NCI-H1092 (cell line): ENCODE data around the gene CDC25C.

Source experiments
- DNase-seq: peaks from one replicate; lab custom pipeline; 2025; lab: John Stamatoyannopoulos, UW

CDC25C gene

DNA sequence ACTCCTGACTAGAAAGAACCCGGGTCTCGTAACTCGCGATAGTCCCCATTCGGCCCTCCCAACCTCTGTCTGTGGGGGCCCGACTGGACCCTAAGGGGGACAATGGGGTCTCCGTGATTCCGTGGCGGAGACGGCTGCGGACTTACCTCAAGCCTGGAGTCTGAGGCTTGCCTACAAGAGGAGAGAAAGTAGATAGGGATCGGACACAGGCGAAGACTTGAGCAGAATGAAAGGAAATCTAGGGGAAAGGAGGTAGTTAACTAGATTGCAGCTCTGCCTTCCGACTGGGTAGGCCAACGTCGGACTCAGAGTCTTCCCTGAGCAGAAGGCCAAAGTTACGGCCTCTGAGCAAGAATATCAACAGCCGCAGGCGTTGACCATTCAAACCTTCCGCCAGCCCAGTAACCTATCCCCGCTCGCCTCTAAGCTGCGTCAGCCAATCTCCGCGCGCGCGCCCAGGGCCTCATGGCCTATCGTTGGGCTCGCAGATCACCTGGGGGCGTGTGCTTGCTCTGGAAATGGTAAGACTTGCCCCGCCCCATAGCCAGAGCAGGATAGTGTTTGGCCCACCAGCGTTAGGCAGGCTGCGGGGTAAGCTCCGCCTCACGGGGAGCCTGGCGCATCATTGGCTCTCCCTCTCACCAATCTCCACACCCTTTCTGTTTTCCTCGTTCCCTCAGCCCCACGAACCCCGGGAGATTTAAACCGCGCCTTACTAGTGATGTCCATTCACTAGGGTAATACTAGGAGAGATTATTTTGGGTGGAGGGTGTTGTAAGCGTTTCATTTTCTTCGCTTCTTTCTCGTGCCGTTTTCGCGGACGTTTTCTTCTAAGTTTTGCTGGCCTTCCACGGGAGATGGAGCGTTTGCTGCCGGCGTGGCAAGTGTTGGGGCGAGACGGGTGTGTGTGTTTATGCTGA is at the start of gene CDC25C:
CDC25C (minus strand) TSS at position 356 of the 920 bp plus-strand sequence. CDS start 624 bp downstream, outside the sequence.
- peak; percentile 95 for DNase-seq

DNA sequence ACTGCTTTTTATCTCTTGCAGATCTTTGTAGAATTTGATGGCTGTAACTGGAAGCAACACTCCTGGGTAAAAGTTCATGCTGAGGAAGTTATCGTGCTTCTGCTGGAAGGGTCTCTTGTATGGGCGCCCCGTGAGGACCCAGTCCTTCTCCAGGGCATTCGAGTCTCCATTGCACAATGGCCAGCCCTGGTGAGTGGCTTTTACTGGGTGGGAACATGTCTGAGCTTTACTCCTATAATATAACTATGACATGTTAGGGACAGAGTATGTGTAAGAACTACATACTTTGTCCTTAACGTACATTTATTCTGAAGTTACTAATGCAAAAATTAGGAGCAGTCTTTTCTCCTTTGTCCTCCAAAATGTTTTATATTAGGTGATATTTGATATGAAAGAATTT is 41.0 kb upstream of the CDC25C start:
- DNase-seq, result no peak

- no peak for DNase-seq
Observed at GRCh38 chr5:138372225-138372624, 40.6 kb upstream of the CDC25C start.

DNA sequence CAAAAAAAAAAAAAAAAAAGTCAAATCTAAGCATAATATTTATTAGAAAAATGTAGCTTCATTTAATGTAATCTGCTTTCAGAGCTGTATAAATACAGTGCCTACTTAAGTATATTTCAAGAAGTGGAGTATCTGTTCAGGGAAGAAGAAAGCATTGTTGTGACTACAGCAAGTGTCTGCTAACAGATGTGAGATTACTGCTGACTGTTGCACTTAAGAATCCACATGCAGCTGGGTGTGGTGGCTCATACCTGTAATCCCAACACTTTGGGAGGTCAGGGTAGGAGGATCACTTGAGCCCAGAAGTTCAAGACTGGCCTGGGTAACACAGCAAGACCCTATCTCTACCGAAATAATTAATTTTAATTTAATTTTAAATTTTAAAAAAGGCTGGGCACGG is 39.9 kb upstream of the CDC25C start:
- no peak for DNase-seq

GRCh38 chr5:138370537-138370936 is 38.9 kb upstream of the CDC25C start:
- DNase-seq, result no peak

DNA sequence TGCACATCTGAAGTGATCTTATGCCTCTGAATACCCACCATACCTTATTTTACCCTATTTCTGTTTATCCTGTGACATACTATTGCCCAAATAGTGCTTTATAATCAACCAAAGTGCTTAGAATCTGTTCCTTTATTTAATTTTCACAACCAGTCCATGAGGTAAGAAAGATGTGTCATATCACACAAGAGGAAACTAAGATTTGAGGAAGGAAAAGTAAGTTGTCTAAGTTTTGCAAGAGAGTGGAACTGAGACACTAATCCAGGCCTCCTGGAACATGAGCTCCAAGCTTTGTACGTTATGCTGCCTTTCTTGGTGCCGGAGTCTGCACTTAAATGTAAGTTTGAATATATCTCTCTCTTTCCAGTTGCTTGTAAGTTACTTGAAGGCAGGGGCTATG is 38.1 kb upstream of the CDC25C start:
- DNase-seq, result no peak

- no peak for DNase-seq
Observed at GRCh38 chr5:138369261-138369660, 37.7 kb upstream of the CDC25C start.

- no peak for DNase-seq
Observed at GRCh38 chr5:138366632-138367382, 35.2 kb upstream of the CDC25C start.

DNA sequence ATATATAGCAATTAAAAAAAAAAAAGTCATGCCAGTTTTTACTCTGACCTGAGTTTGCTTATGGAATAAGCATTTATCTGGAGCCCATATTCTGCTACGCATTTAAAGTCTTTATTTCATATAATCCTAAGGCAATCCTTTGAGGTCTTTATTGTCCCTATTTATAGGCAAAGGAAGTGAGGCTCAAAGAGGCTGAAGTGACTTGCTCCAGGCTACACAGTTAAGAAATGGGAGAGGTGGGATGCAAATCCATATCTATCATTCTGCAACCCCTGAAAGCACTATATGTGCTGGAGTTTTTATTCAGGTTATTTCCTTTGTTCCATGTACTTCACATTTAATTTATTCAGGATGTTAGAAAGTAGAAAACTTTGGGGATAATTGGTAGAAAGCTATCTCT is 33.0 kb upstream of the CDC25C start:
- no peak for DNase-seq

- DNase-seq, result no peak
Observed at GRCh38 chr5:138360941-138361452, 29.4 kb upstream of the CDC25C start.

DNA sequence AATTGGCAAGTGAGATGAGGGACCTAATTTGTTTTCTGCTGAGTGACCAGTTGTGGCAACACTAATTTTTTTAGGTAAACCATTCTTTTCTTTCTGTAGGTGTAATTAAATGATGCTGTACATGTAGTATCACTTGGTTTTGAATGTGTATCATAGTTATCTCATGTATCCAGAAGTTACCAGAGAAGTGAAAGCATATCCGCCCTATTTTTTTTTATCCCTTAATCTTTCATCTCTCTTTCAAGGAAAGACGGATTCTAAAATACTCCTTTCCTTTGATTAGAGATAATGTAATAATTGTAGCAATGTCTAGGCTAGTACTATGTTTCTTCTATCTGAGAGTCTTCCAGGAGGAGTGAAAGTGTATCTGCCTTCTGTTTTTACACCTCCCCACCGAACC is 28.0 kb upstream of the CDC25C start:
- DNase-seq, result no peak

GRCh38 chr5:138354926-138355378 is 23.3 kb upstream of the CDC25C start:
- DNase-seq, result no peak

DNA sequence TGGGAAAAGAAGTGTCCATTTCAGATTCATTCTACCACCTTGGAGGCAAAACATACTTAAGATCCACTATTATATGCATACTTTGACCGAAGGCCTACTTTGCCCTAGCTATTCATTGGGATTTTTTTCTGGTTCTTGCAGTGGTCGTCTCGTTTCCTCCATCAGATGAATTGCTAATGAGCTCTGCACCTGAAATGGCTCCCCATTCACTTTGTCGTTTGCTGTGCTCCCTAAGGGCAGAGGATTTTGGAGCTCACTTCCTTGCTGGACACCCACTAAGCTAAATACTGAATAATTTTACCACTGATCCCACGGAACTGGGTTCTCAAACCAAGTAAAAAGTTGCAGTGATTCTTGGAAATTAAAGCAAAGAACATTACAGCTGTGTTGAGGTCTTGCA is 22.8 kb upstream of the CDC25C start:
- DNase-seq, result no peak

DNA sequence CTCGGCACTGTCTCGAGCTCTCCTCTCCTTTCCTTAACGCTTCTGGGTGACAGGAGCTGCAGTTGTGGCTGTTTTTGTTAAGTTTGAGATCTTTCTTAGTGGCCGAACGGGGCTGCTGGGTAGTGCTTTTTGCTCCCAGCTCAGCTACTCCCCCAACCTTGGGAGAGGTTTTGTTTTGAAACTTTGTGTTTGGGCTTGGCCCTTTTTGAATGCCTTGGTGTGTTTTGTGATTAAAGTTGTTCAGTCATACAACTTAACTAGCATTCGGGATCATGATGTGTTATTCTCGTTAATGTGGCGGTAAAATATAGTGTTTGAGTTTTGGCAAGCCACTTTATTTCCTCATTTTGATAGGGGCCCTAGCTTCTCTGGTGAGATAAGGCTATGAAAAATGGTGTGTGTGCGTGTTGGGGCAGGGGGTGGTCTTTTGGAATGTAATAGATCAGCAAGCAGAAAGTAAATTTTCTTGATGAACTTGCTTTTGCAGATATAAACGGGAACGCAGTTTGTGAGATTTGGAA is 22.0 kb upstream of the CDC25C start:
- no peak for DNase-seq

DNA sequence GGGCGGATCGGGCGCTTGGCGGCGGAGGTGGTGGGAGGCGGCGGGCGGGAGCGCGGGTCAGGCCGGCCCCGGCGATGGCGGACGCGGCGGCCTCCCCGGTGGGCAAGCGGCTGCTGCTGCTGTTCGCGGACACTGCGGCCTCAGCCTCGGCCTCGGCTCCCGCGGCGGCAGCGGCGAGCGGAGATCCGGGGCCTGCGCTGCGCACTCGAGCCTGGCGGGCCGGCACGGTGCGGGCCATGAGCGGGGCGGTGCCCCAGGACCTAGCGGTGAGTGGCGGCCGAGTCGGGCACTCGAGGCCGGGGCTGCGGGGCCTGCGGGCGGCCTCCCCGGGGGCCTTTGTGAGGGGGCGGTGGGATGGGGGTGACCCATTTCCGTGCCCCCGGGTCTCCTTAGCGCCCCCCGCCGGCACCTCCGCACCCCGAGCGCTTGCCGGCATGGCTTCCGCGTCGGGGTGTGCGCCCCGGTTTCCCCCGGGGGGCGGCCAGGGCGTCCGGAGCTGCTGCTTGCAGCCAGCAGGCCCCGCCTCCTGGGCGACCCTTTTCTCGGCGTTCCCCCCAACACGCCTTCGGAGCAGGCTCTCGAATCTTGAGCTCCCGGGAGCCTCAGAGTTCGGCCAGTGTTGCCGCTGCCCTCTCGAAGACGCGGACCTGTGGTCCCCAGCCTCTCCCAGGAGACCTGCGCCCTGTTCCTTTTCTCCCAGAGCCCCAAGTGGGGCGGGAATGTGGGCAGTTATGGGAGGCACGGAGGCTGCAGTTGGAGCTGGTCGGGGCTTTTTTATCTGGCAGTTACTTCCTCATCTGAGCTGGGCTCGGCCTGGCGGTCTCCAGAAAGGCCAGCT is 21.3 kb upstream of the CDC25C start:
- no peak for DNase-seq

DNA sequence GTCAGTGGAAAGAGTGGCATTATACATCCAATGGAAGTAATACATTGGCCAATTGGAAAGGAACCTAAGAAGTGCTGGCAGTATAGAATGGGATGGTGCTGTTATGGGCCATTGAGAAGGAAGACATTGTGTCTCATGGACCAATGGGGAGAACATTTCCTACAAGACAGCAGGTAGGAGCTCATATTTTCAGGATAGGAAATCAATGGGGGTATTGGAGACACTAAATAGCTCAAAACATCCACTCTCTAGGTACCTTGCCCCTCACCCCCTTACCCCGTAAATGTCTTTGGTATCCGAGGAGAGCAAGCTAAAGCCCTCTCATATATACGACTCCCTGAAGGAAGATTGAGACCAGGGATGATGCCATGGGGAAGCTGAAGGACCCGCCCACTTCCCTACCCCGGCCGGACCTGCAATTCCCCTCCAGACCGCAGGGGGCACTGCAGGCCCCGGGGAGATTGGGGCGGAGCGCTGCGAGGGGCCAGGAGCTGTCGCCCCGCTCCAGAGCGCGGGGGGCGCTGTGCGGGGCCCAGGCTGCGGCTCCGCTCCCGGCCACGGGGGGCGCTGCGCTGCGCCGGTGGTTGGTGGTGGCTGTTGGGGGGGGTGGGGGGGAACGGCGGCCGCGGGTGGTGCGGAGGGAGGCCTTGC is 20.6 kb upstream of the CDC25C start, which contains the start of gene KDM3B:
KDM3B (plus strand) TSS at position 615 of the 651 bp plus-strand sequence. CDS start 111 bp downstream, outside the sequence.
- DNase-seq, result peak; percentile 66

DNA sequence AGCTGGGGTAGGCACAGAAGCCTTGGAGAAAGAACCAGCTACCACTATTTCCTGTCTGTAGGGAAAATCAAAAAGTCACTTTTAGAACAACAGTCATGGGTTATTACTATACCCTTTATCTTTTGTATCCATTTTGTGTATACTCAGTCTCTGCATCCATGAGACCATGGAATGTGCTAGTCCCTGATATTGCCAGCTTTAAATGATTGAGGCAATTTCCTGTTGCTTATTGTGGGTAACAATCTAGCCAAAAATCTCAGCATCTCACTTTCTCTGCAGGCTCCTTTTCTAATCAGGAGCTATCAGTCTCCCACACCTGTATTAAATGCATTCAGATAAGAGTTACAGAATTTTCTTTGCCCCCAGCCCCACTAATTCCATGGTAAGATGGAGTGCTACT is 19.9 kb upstream of the CDC25C start:
- DNase-seq, result no peak

DNA sequence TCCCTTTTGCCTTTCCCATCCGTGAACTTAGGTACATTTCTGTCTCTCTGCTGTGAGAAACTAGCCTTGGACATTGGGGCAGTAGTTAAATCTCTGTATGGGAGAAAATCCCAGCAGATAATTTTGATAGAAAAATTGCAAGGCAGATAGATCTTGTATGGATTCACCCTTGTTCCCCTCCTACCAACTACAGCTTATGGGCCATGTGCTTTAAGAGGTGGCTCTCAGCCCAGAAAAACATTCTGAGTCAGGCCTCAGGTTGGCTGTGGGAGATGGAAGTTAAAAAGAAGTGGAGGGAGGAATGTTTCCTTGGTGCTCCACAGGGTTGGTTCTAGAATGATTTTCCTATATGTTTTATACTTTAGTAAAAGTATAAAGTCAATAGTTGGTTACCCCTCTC is 19.5 kb upstream of the CDC25C start:
- no peak for DNase-seq

DNA sequence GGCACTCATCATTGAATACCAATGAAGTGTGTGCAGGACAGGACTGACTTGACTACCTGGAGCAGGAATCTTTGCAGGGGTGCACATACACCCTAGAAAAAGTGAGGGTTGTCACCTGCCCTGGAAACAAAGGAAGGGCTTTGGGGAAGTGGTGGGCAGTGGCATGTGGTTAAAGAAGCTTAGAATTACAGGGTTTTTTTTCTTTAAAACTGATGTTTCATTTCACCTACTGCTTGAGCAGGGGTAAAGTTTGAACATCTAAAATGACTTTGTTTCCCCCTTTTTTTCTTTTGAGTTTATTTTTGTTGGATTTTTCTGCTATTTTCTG is 18.9 kb upstream of the CDC25C start:
- no peak for DNase-seq

DNA sequence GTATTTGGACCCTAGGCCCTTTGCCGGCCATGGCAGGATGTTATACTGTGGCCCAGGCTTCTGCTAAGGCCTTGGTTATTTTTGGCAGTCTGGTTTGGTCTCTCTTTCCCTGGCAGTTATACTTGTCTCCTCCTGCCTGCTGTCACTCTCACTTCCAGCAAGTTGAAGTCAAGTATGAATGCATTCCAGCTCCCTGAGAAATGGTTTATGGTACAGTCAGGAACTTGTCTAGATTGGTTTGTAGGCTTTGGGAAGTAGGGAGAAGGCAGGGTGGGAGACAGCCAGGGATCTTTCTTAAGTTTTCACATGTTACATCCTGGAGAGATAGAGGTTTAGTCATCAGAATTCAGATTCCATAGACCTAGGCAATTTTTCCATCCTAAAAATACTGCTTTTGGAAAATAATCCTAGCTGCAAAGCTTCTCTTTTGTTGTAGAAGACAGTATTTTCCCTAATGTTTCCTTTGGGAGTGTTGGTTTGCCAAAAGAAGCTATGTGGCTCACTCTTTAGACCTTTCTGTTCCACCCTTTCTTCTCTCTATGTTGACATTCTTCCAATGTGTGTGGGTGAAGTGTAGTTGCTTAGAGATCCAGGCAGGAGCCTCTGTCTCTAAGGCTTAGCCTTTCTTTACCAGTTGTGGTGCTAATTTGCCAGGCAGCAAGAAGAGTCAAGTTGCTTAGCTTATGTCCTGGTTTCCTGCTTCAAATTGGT is 18.4 kb upstream of the CDC25C start:
- DNase-seq, result no peak

GRCh38 chr5:138346889-138347288 is 15.3 kb upstream of the CDC25C start:
- no peak for DNase-seq
